PC-9 (cell line): ENCODE data around the gene BCO2.

Experiments
- CTCF ChIP-seq: fragments of 200-600 bp; sonication (generic); conservative IDR thresholded peaks from 2 replicates; pipeline ENCODE4 v1.6.1; 2017; ENCODE audit warnings: mixed run types, antibody characterized with exemption, mild to moderate bottlenecking, moderate library complexity
- EZH2 ChIP-seq: fragments of 200-600 bp; sonication (generic); IDR thresholded peaks from 2 replicates; pipeline ENCODE4 v1.8.0; 2017; ENCODE audit warnings: antibody characterized with exemption, low read depth

DNA sequence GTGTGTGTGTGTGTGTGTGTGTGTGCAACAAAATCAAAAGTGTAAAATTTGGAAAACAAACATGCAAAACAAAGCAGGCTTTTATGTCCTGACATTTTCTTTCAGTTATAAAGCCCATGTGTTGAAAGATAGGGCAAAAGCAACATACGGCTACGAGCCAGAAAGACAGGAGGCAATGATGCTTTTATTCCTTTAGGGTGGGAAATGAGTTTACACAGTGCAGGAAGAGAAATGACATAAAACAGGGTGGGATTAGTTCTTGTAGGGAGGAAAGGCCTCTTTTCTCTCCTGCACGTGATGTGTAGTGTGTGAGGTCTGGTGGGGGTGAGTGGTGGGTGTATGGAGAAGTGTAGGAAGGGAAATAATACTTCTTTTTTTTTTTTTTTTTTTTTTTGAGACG lies 40.8 kb upstream of the BCO2 start:
- TF ChIP-seq CTCF = no peak
- no peak for TF ChIP-seq EZH2
